Femur (tissue), 1 donor: ENCODE results near the gene EXO5.
"Not testable (repeated sequence)": the region's sequence is repeated elsewhere in the genome, so short reads cannot be mapped to it uniquely, and the experiment has no call there.

ENCODE experiments used
- DNase-seq: peaks from one replicate; pipeline ENCODE4 v3.0.0-alpha.2; 2017

EXO5 gene, protein sequence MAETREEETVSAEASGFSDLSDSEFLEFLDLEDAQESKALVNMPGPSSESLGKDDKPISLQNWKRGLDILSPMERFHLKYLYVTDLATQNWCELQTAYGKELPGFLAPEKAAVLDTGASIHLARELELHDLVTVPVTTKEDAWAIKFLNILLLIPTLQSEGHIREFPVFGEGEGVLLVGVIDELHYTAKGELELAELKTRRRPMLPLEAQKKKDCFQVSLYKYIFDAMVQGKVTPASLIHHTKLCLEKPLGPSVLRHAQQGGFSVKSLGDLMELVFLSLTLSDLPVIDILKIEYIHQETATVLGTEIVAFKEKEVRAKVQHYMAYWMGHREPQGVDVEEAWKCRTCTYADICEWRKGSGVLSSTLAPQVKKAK

DNA sequence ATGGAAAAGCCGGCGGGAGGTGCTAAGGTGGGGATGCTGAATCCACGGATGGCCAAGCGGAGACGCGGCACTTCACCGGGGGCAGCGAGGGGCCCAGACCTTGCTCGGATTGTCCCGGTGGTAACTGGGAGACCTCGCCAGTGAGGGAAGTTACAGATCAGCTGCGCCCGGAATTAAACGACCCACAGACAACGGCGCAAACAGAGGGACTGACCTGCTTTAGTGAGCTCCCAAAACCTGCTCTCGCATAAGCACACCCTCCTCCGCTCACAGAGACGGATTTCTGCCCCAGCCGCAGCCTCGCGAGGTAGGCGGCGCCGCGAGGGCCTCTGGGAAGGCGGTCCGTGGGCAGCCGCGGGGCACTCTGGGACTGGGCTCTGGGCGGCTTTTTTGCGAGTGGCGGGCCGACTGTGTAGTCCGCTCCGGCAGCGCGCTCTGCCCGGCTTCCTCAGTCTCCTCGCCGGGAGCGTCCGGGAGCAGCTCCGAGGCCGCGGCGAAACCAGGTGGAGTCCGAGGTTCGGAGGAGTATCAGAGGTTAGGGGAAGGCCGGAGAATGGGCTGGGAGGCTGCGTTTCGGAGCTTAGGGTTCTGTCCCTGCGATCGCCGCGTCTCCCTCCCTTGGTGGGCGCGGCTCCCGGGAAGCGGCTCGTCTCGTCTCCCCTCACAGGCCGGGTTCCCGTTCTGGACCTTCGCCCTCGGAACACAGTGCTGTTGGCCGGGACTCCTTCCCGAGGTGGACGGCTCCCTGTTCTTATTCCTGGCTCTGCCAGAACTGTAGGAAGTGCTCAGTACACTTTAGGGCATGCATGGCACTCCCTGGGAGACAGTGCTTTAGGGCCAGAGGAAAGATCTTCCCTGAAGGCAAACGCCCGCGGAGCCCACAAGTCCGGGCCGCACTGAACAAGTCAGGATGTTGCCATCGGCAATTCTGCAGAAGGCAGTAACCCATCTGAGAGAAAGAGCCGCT, at the start of gene EXO5:
TSS of gene EXO5 (plus strand) at position 393 of the 967 bp plus-strand sequence. CDS start 5,778 bp downstream, outside the sequence.
- DNase-seq = peak; percentile 90

DNA sequence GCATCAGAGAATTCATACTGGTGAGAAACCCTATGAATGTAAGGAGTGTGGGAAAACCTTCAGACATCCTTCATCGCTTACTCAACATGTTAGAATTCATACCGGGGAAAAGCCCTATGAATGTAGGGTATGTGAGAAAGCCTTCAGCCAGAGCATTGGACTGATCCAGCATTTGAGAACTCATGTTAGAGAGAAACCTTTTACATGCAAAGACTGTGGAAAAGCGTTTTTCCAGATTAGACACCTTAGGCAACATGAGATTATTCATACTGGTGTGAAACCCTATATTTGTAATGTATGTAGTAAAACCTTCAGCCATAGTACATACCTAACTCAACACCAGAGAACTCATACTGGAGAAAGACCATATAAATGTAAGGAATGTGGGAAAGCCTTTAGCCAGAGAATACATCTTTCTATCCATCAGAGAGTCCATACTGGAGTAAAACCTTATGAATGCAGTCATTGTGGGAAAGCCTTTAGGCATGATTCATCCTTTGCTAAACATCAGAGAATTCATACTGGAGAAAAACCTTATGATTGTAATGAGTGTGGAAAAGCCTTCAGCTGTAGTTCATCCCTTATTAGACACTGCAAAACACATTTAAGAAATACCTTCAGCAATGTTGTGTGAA, 45.5 kb upstream of the EXO5 start:
- DNase-seq = no peak

DNA sequence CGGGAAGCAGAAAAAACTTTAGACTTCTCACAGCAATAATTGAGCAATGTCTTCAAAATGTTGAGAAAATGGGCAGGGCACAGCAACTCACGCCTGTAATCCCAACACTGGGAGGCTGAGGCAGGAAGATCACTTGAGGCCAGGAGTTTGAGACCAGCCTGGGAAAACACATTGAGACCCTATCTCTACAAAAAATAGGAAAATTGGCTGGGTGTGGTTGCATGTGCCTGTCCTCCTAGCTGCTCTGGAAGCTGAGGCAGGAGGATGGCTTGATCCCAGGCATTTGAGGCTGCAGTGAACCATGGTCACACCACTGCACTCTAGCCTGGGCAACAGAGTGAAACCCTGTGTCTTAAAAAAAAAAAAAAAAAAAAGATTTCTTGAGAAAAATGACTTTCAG, 39.2 kb upstream of the EXO5 start:
- no peak for DNase-seq

DNA sequence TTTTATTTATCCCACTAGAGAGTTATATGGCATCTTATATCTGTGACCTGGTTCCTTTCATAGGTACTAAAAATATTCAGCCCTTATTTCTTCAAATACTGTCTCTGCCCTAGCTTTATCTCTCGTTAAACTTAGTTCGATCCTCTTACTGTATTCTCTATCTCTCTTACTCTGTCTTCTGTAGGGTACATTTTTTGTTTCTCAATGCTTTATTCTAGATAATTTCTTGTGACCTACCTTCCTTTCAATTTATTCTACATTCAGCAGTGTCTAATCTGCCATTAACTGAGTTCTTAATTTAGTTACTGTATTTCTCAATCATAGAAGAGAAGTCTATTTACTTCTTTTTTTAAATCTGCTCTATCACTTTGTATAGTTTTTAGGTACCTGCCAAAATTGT, 33.3 kb upstream of the EXO5 start:
- DNase-seq = no peak

DNA sequence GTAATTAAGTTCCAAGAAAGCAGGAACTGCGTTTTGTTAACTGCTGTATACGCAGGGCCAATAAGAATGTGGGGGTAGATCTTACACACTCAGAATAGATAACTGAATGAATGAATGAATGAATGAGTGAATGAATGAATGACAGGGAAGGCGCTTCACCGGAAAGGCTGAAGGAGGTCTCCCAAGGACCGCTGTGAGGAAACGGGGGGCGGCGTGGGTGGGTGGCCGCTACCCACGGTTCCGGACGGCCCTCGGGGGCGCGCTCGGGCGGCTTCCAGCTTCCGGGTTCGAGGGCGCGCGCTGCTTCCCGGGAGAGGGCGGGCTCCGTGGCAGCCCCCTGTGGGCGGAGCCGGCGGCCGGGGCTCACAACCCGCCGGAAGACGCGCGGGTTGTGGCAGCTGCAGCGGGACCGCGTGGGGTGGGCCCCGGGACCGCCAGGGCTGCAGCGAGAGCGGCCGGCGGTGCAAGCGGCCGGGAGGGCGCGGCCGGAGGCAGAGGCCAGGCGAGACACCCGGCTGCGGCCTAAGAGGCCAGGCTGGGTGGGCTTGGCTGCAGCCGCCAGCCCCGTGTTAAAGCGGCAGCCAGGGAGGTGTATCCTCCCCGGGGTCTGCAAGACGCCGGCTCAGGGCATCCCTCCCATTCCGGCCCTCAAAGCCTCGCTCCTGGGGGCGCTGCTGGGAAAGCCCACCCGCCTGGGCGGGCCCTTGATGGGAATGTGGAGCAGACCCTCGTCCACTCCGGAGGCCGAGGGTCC, 31.5 kb upstream of the EXO5 start, which contains the start of gene ZFP69:
TSS of gene ZFP69 (plus strand) at position 367 of the 754 bp plus-strand sequence. CDS start 2,072 bp downstream, outside the sequence.
- peak; percentile 86 for DNase-seq

DNA sequence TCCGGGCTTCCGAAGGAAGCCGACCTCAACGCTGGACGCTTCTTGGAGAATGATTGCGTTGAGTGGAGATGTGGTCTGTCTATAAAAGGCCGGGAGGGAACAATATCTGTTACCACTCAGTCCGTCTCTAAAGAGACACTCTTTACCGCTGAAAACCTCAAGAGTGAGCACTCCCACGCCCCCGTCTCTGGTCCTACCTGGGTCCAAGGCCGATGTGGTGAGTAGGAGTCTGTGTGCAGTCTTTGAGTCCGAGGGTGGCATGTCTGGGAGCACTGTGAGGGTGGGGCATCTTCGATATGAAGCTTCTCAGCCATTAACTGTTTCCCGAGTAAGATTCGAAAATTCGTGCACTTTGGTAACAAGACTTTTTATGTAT, 30.9 kb upstream of the EXO5 start:
- DNase-seq = peak; percentile 44

DNA sequence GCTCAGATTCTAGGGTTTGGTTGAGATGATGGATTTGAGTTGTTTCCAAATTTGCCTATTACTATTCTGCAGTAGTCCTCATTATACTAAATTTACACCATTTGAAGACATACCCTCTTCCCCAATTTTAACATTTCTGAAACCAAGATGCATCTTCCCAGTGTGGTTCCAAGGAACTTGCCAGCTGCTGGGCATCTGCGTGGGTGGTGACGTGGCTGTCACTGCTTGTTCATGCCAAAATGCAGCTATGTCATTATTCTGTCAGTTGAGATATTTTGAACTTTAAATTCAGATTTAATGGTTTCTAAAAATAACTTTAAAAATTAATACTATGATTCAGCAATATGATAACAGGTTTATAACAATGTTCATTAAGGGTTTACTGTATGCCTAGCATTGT, 30.3 kb upstream of the EXO5 start:
- no peak for DNase-seq

DNA sequence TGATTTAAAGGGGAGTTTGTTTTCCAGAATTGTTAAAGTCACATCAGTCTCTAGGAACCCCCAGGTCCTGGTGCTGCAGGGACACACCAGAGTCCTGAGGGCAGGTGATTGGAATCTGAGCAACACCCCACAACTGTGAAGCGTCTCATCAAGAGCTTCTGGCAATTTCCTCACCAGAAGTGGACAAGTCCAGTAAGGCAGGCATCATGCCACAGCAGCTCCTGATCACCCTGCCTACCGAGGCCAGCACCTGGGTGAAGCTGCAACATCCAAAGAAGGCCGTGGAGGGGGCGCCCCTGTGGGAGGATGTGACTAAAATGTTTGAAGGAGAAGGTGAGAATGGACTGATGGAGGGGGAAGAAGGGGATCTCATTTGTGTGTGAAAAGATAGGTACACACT, 29.4 kb upstream of the EXO5 start:
- DNase-seq = no peak

DNA sequence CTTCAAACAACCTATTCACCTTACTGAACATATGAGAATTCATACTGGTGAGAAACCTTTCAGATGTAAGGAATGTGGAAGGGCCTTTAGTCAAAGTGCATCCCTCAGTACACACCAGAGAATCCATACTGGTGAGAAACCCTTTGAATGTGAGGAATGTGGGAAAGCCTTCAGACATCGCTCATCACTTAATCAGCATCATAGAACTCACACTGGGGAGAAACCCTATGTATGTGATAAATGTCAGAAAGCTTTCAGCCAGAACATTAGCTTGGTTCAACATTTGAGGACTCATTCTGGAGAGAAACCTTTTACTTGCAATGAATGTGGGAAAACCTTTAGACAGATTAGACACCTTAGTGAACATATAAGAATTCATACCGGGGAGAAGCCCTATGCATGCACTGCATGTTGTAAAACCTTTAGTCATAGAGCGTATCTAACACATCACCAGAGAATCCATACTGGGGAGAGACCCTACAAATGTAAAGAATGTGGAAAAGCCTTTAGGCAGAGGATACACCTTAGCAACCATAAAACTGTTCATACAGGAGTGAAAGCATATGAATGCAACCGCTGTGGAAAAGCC, 13.2 kb upstream of the EXO5 start:
- no peak for DNase-seq

DNA sequence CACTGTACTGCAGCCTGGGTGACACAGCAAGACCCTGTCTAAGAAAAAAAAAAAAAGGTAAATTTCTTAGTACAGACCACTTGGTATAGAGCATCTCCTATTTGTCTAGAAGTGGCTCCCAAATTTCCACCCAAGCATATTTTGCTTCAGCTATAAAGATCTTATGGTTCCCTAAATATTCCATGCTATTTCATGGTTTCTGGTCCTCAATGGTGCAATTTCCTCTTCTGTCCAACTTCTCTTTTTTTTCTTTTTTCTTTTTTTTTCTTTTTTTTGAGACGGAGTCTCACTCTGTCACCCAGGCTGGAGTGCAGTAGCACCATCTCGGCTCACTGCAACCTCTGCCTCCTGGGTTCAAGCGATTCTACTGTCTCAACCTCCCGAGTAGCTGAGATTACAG, 5.9 kb upstream of the EXO5 start:
- DNase-seq = not testable (repeated sequence)

DNA sequence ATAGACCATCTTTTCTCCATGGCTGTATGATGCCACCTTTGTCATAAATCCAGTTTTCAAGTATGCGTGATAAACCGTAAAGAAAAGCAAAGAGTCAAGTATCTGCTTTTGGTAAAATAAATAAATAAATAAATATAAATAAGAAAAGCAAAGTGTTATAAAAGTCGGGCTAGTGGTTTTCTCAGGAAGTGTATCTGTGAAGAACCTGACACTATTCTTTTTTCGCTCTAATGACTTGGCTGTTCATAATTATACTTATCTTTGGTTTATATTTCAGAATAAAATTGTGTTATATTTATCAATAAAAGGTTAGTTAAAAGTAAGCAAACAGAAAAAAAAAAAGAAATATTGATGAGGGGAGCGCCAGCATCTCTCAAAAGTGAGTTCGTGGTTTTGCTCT, 594 bp upstream of the EXO5 start:
- DNase-seq = no peak

DNA sequence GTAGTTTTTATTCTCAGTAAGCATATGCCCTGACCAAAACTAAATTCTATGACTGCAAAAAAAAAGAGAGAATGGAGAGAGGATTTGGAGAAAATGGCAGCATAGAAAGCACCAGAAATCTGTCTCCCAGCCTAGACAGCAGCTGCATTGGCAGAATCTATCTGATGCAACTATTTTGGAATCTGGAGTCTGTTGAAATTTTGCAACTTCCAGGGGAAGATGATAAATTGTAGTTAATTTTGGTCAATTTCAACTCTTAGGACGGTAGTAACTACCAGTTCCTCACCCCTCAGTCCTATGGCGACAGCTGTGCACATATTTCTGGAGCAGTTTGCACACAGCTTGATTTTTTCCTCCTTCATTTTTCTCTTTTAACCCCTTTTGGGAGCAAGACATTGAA, 10.9 kb downstream of the EXO5 start:
- no peak for DNase-seq

DNA sequence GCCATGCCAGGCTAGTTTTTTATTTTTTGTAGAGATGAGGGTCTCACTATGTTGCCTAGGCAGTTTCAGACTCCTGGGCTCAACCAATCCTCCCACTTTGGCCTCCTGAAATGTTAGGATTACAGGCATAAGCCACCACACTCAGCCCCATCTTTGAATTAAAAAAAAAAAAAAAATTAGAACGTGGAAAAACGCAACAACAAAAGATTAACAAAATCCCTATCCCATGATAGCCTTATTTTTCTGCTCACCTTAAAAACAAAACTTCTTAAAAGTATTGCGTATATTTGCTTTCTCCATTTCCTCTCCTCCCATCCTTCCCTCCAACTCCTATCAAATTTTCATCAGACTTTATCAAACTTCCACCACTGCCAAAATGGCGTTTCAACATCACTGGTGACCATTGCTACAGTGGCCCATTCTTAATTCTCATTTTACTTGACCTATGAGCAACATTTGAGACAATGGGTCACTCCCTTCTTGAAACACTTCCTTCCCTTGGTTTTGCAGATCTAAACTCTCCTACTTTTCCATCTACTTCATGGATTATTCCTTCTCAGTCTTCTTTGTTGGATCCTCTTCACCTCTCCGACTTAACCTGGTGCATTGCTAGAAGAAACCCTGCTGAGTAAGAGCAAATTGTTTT, 22.3 kb downstream of the EXO5 start:
- DNase-seq = no peak

DNA sequence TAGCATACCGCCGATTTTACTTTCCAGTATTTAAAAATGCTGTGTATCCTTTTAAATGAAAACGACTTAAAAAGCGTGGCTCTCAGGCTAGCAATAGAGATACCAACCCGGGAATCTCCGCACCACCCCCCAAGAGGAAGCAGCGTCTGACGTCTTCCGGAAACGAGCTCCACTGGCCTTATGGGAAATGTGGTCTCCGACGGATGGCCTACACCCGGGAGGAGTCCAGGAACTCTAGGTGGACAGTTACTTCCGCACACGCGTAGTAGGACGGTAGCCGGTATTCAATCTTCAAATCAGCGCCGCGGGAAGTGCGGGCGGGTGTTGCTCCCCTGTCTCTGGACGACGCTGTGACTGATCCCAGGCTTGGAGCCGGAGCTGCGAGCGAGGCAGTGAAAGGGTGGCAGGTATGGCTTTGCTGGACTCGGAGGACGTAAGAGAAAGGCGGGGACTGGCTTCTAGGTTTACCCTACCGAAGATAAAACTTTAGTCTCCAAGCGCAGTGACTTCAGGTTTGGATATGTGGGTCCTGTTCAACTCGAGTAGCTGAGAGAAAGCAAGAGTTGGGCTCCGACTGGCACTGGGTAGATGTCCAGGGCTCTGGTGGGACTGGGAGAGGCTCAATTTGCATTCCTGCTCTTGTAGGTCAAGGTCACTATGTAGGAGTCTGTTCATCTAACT, 23.0 kb downstream of the EXO5 start, which contains the start of gene ZNF684:
TSS of gene ZNF684 (plus strand) at position 257 of the 681 bp plus-strand sequence. CDS start 1,530 bp downstream, outside the sequence.
- DNase-seq = peak; percentile 95

DNA sequence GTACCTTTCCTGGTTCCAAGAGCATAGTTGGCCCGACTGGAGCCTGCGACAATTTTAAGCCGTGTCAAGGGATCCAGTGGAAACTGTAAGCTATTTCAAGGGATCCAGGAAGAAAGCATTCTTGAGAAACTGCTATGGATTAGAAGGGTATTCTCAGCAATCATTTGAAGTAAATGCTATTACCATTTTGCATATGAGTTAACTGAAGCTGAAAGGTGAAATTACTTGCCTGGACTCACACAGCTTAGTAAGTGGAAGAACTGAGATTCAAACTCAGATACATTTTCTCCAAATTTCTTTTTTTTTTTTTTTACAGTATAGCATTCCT, 23.5 kb downstream of the EXO5 start:
- no peak for DNase-seq

DNA sequence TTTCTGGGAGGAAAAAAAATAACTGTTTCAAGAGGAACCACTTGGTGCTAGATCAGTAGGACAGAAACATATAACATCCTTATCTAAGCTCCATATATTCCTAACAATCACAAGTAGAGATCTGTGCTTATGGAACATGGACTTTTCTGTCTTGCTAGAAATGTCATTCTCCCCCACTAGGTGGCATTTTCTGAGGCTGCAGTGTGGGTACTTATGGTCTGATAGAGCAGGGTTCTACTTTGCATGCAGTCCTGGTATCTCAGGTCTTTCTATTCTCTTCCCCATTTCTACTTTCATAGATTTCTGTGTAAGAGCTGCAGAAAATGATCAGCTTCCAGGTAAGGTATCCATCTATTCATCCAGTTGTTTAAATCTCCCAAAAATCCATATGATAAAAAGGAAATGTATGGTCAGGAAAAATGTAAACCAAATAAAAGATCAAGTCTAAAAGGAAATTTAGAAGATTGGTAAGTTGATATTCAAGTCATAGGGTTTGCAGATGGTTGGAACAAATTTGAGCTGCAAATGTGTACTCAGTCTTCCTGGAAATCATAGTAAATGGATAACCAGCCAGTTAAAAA, 24.4 kb downstream of the EXO5 start:
- no peak for DNase-seq

DNA sequence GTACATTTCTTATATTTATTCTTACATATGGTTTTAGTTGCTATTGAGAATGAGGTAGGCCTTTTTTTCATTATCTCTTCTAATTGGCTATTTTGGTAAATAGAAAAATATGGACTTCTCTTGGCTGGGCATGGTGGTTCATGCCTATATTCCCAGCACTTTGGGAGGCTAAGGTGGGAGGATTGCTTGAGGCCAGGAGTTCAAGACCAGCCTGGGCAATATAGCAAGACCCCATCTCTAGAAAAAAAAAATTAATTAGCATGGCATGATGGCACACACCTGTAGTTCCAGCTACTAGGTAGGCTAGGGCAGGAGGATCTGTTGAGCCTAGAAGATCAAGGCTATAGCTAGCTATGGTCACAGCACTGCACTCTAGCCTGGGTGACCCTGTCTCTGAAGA, 26.0 kb downstream of the EXO5 start:
- DNase-seq = no peak

DNA sequence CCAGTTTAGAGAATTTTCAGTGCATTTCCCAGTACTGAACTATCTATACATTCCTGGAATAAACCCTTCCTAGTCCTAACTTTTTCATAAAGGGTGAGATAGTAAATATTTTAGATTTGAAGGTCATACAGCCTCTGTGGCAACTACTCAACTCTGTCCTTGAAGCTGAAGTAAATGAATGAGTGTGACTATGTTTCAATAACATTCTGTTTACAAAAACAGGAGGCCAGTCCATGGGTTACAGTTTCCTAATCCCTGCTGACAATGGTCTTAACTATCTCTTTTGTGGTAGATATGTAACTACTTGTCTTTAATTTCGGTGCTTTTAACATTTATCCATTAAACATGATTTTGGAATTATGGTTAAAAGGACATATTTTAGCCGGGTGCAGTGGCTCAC, 27.2 kb downstream of the EXO5 start:
- no peak for DNase-seq

DNA sequence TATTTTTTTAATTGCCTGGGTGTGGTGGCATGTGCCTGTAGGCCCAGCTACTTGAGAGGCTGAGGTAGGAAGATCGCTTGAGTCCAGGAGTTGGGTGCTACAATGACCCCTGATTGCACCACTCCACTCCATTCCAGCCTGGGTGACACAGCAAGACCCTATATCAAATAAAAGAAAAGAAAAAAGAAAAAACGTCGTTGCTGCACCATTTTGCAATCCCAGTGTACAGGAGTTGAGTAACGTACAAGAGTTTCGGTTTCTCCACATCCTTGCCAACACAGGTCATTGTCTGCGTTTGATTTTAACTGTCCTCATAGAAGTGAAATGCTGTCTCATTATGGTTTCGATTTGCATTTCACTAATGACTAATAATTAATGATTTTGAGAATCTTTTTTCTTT, 30.8 kb downstream of the EXO5 start:
- DNase-seq = no peak

DNA sequence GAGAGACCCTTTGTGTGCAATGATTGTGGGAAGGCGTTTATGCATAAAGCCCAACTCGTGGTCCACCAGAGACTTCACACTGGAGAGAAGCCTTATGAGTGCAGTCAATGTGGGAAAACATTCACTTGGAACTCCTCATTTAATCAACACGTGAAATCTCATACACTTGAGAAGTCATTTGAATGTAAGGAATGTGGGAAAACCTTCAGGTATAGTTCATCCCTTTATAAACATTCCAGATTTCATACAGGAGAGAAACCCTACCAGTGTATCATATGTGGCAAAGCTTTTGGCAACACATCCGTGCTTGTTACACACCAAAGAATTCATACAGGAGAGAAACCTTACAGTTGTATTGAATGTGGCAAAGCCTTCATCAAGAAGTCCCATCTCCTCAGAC, 38.4 kb downstream of the EXO5 start:
- no peak for DNase-seq

DNA sequence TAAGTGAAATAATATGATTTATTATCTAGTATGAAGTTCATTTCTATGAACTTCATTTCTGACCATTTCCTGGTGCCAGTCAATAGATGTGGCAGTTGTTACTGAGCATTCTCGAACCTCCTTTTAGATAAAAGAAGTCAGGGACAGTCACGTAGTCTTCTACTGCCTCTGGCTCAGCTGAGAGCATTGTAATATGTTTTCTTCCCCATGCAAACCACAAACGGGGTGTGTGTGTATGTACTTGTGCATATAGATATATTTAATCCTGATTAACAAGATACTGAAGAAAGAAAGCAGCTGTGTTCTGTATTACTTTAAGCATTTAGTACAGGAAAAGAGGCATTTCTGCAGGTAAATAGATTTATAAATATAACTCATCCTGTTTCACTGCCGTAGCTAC, 44.5 kb downstream of the EXO5 start:
- no peak for DNase-seq
